ENCODE measurements around the gene CFAP74.

CFAP74 gene

DNA sequence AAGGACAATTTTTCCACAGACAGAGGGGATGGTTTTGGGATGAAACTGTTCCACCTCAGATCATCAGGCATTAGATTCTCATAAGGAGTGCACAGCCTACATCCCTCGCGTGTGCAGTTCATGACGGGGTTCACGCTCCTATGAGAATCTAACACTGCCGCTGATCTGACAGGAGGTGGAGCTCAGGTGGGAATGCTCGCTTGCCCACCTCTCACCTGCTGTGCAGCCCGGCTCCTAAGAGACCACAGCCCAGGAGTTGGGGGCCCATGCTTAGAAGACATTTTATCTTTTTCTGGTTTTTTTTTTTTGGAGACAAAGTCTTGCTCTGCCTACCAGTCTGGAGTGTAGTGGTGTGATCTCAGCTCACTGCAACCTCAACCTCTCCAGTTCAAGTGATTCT is 128.7 kb downstream of the CFAP74 start:
- DNase-seq (ENCODE audit: extremely low read depth, low read depth) = no peak
- TF ChIP-seq, protein P1, sequence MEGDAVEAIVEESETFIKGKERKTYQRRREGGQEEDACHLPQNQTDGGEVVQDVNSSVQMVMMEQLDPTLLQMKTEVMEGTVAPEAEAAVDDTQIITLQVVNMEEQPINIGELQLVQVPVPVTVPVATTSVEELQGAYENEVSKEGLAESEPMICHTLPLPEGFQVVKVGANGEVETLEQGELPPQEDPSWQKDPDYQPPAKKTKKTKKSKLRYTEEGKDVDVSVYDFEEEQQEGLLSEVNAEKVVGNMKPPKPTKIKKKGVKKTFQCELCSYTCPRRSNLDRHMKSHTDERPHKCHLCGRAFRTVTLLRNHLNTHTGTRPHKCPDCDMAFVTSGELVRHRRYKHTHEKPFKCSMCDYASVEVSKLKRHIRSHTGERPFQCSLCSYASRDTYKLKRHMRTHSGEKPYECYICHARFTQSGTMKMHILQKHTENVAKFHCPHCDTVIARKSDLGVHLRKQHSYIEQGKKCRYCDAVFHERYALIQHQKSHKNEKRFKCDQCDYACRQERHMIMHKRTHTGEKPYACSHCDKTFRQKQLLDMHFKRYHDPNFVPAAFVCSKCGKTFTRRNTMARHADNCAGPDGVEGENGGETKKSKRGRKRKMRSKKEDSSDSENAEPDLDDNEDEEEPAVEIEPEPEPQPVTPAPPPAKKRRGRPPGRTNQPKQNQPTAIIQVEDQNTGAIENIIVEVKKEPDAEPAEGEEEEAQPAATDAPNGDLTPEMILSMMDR (IDR thresholded peaks at IDR 0.05; ENCODE audit: low read depth, low read length) = no peak

- TF ChIP-seq, protein P1 (IDR thresholded peaks at IDR 0.05; ENCODE audit: low read depth, low read length) = no peak
- DNase-seq (ENCODE audit: extremely low read depth, low read depth) = no peak
Observed at GRCh38 chr1:1873186-1873585, 130.4 kb downstream of the CFAP74 start.

DNA sequence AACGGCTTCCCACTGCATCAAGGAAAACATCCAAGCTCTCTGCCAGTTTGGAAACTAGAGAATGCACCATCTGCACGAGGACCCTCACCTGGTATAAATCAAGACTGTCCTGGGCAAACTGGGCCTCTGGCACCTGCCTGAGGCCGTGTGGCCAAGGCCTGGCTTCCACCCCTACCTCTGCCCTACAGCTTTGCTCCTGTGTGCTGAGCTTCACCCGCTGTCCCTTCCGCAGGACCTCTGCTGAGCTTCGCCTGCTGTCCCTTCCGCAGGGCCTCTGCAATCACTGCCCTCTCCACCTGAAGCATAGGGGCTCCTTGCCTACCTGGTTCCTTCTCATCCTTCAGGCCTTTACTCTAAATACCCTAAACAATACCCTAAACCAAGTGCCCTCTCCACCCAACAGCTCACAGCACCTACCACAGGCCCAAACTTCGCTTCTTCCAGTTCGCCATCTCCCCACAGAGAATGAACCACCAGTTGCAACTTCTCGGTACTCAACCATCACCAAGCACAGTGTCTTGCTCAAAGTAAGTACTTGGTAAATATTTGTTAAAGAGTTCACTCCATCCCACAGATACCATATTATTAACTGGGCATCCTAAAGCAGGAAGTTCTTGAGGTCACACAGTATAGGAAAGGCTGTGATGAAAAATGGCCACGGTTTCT is 131.1 kb downstream of the CFAP74 start:
- TF ChIP-seq, protein P1 (IDR thresholded peaks at IDR 0.05; ENCODE audit: low read depth, low read length) = no peak
- DNase-seq (ENCODE audit: extremely low read depth, low read depth) = no peak

Data from AG09319 (cell line).